Kidney epithelial cell (primary cell): ENCODE measurements around the gene AGPAT3. TPM values are rescaled to one million over a fixed set of nuclear protein-coding genes. Genes with fewer than 3 reads are reported as not detected.

Experiments
- DNase-seq: peaks from one replicate; pipeline ENCODE4 v3.0.0-alpha.2; 2010; ENCODE audit warnings: low read depth
- H3K27me3 ChIP-seq: 2 replicates; pipeline ENCODE4 v1.6.0; 2011; ENCODE audit warnings: low read length; ENCODE audit not compliant: control insufficient read depth, insufficient read depth
- H3K36me3 ChIP-seq: 2 replicates; pipeline ENCODE4 v1.5.1; 2011; ENCODE audit warnings: low read length; ENCODE audit not compliant: control insufficient read depth, insufficient read depth
- H3K4me3 ChIP-seq: 2 replicates; pipeline ENCODE4 v1.5.1; 2011; ENCODE audit warnings: low read depth, mild to moderate bottlenecking, control low read depth, low read length
- CTCF ChIP-seq: IDR thresholded peaks from 2 replicates; pipeline ENCODE4 v1.5.1; 2011; ENCODE audit warnings: mild to moderate bottlenecking, moderate library complexity, low read length, control low read depth, inconsistent platforms; ENCODE audit not compliant: insufficient read depth, poor library complexity, severe bottlenecking
- total RNA-seq: library from RNA; depleted of rRNA; stranded (reverse); fragments of >200 nt; gene quantifications from 2 replicates; pipeline ENCODE4 v1.2.3, GENCODE V29; 2015

AGPAT3 gene
- total RNA-seq, 1 donor from 2014 or later = 62.3 TPM

GRCh38 chr21:43972850-43973633 lies 108.0 kb downstream of the AGPAT3 start:
- no peak for TF ChIP-seq CTCF
- peaks cover 2% of the 10 kb centered on the region for H3K36me3 ChIP-seq
- no peak for DNase-seq
- no peak overlapping the region for H3K4me3 ChIP-seq
- H3K27me3 ChIP-seq = no peaks in the 10 kb centered on the region

DNA sequence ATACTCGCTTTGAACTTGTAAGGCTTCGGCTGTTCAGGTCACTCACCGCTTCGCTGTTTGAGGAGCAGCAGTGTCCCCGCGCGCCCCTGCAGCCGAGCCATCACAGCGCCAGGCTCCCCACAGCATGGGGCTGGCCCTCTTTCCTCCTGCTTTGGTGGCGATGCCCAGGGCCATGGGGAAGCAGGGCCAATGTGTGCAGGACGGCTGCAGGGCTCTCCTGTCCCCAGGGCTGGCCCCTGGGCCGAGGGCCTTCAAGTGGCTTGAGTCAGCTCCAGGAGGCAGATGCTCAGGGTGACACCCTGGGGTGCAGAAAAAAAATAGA lies 108.6 kb downstream of the AGPAT3 start:
- DNase-seq = no peak
- peaks cover 2% of the 10 kb centered on the region for H3K36me3 ChIP-seq
- no peak overlapping the region for H3K4me3 ChIP-seq
- no peak for TF ChIP-seq CTCF
- no peaks in the 10 kb centered on the region for H3K27me3 ChIP-seq

DNA sequence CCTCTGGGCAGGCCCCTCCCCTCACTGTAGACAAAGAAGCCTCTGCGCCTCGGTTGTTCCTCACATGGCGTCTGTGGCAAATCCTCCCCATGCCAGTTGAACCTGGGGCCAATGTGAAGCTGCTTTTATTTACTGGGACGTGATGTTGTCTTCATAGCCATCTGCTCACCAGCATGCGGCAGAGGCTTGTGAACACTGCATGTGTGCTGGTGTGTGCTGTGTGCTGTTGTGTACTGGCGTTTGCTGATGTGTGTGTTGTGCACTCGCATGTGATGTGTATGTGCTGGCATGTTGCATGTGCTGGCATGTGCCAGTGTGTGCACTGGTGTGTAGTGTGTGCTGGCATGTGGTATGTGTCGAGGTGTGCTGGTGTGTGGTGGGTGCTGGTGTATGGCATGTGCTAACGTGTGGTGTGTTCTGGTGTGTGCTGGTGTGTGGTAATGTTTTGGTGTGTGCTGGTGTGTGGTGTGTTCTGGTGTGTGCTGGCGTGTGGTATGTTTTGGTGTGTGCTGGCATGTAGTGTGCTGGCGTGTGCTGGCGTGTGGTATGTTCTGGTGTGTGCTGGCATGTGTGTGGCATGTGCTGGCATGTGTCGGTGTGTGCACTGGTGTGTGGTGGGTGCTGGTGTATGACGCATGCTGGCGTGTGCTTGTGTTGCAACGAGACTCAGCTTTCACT lies 109.9 kb downstream of the AGPAT3 start:
- no peak for DNase-seq
- Histone ChIP-seq H3K4me3 (no peak overlapping the region), H3K36me3 (peaks cover 2% of the 10 kb centered on the region), H3K27me3 (no peaks in the 10 kb centered on the region)
- no peak for TF ChIP-seq CTCF

DNA sequence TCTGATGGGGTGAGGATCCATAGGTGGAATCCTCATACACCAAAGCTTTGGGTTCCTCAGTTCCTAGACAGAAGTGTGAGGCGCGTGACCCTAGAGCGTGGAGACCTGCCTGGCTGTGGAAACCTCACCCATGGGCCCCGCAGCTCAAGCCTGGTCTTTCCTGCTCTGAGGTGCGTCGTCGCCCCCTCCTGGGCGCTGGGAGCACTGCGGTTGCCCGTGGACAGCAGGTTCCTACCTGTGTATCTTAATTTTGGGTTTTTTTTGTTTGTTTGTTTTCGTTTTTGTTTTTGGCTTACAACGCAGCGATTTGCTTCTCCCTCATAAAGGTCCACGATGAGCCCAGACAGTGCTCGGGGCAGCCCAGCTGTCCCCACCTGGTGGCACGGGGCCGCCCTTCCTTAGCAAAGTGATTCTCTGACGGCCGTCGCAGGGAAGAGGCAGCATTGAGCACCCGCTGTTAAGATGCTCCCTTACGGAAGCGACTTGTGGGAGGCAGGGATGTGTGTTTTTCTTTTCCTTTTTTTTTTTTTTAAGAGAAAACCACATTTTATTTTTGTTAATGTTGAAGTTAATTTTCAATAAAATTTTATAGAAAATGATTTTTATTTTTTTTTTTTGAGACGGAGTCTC lies 110.6 kb downstream of the AGPAT3 start:
- no peaks in the 10 kb centered on the region for H3K27me3 ChIP-seq
- DNase-seq = no peak
- TF ChIP-seq CTCF = peak; percentile 97
- H3K4me3 ChIP-seq = no peak overlapping the region
- peaks cover 1% of the 10 kb centered on the region for H3K36me3 ChIP-seq

- no peak for DNase-seq
- no peak overlapping the region for H3K4me3 ChIP-seq
- no peak for TF ChIP-seq CTCF
- no peaks in the 10 kb centered on the region for H3K27me3 ChIP-seq
- peaks cover 1% of the 10 kb centered on the region for H3K36me3 ChIP-seq
Observed at GRCh38 chr21:43976661-43977060, 111.6 kb downstream of the AGPAT3 start.
